ENCODE results near the gene OAS2.

- TF ChIP-seq CTCF (IDR thresholded peaks at IDR 0.05; ENCODE audit: low read depth, low read length): no peak
- TF ChIP-seq POLR2A (IDR thresholded peaks at IDR 0.05; ENCODE audit: extremely low read depth, insufficient read length): no peak
- TF ChIP-seq MAX (IDR thresholded peaks at IDR 0.05; ENCODE audit: low read depth, low read length): no peak
Observed at GRCh38 chr12:112929715-112930114, 48.6 kb upstream of the OAS2 start.
